ENCODE results near the gene CACNG4.

The CACNG4 gene

DNA sequence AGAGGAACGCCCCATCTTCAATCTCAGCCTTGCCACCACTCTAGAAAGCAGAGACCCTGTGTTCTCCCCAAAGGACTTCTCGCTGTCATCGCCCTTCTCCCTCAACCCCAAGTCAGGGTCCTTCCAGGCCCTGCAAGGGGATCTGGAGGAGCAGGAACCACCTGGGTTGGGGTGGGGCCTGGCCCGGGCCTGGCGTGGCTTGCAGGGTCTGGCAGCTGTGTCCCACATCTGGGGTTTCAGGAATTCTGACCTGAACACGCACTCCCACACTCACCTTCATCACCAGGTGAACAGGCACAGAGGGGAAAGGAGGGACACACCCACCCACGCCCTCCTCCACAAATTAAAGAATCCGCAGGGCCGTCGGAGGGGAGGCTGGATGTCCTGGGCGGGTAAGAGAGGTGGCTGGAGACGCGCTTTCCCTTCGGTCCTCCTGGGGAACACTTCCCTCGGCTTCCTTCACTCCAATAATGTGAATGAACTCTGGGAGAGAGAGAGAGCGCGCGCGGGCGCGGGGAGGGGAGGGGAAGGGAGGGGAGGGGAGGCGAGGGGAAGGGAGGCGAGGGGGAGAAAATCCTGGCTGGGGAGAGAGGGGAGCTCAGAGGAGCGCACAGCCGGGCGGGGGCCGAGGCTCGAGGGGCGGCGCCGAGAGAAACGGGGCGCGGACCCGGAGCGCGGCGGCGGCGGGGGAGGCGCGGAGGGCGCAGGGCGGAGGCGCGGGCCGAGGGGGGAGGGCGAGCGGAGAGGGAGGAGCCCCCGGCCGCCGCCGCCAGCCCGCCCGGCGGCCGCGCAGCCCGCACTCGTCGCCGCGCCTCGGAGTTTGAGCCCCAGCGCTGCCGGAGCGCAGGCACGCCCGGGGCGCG is at the start of gene CACNG4:
Gene CACNG4, plus strand, starts transcription at position 799 of the 863 bp plus-strand sequence. CDS start 205 bp downstream, outside the sequence.
- no peak for DNase-seq

DNA sequence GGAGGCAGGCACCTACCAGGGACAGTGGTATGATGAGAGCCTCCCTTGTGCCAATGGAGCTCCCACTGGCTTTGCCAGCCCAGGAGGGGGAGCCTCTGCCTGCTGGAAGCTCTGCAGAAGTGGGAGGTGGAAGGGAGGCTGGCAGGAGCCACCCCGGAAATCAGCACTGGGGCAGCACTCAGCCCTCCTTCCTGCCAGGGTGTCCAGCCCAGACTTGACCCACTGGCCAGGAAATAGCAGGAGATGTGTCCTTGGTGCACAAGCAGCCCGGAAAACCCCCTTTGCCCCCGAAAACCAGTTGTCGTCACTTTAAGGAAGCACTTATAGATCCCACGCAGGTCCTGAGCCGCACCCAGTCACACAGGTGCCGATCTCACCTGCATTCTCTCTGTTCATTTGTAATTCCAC is 49.3 kb upstream of the CACNG4 start:
- no peak for DNase-seq

DNA sequence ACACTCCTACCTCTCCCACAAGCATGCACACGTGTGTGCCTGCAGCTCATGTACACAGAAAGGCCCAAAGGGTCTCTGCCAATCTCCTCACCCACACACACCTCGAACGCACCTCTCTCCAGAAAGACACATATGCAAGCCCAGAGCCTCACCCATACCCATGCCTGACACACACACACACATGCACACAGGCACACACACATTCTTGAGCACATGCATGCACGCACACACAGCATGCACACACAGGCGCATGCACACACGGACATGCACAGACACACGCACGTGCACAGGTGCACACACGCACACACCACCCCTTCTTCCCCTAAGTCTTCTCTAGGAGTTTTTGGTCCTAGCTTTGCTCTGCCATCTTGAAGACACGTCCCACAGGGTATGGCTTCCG is 48.7 kb upstream of the CACNG4 start:
- no peak for DNase-seq

DNA sequence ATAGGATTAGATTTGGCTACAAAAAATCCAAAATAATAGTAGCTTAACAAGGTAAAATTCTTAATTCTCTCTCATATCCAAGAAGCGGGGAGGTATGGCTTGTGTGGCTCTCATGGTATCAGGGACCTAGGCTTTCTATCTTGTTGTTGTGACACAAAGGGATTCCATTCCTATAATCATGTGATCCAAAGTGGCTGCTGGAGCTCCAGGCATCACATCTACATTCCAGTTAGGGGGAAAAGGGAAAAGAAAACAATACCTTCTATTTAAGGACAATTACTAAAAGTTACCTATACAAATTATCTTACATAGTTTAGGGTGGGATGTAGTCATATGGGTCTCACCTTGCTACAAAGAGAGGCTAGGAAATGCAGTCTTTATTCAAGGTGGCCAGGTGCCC is 47.6 kb upstream of the CACNG4 start:
- DNase-seq, result no peak

DNA sequence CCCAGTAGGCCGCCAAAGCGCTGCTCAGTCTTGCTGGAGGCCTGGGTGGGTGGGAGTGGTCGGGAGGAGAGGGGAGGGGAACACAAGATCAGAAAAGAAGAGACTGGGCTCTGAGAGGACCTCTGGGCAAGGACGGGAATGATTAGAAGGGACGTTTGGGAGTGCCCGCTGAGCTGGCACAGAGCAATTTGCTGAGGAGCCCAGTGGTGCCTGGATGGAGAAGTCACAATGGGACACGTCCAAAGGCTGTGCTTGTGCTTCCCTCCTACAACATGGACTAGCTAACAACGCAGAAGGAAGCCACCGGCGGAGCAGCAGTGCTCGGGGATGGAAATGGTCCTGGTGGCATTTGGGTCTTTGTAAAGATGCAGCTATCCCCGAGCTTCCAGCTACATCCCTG is 45.6 kb upstream of the CACNG4 start:
- no peak for DNase-seq

DNA sequence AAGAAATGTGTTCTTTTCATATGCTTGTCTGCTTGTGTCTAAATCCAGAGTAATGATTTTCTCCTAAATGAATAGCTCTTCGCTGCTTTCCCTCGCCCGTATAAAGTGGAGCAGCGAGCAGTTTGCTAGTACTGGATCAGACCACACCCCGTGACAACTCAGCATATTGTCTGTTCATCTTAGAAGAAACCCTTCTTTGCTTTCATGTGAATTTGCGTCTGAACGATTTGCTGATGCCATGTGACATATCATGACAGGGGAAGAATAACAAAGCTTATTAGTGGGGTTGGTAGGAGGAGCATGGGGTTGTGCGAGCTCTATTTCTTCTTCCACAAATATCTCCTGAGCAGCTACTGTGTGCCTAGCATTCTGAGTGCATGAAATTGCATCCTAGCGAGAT is 44.1 kb upstream of the CACNG4 start:
- DNase-seq, result no peak

DNA sequence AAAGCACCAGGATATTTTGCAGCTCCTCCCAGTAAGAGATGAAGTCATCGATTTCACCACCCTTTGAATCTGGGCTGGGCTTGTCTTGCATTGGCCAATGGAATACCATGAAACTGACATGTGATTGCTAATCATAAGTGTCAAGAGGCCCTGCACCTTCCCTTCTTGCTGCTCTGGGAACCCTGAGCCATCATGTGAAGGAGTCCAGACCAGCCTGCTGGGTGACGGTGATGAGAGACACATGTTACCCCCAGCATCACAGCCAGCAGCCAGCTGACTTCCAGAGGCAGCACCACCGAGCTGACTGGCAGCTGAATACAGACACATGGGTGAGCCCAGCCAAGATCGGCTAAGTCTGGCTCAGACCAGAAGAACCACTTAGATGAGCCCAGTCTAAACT is 43.6 kb upstream of the CACNG4 start:
- no peak for DNase-seq

DNA sequence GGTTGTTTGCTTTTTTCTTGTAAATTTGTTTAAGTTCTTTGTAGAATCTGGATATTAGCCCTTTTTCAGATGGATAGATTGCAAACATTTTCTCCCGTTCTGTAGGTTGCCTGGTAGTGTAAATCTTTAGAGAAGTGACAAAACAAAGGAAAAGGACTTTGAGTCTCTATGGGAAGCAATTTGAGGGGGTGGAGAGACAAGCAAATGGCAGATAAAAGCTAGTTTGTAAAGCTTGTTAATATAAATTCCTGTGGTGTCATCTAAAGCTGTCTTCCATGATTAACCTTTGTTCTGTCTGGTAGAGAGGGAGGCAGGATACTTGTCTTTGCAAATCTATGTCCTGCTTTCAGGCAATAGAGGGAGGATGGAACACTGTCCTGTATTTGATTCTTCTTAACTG is 40.6 kb upstream of the CACNG4 start:
- DNase-seq, result no peak

DNA sequence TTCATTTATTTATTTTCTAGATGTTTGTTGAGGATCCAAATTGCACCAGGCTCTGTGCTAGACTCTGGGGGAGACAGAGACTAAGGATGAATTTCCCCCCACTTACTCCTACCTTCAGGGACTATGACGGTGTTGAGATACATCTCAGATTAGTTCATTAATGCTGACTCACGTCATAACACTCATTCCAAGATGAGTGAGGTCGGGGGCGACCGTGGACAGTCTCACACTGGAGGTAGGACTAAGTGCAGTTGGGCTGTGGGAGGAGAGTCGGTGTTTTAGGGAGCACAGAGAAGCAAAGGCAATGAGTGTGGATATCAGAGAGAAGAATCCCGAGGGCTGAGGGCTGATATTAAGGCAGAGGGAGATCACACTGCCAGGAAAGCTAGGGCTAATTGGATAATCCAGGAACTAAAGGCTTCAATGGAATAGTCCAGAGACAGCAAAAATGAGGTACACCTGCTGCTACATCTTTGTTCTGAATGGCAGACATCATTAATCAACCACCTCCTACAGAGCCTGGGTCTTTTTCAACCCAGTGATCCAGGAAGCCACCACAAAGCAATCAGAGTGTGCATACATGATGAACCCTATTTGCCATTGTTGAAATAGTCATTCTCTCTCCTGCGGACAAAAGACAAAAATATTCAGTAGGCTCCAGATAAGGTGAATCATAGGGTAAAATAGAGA is 38.6 kb upstream of the CACNG4 start:
- DNase-seq, result no peak

DNA sequence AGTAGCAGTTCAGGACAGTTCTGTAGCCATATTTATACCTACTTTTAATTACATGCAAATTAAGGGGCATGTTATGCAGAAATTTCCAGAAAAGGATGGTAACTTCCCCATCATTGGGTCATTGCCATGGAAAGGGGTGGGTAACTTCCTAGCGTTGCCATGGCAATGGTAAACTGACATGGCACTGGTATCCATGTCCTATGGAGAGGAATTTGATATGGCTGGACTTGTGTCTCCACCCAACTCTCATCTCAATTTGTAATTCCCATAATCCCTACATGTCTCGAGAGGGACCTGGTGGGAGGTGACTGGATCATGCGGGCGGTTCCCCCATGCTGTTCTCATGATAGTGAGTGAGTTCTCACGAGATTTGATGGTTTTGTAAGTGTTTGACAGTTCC is 35.6 kb upstream of the CACNG4 start:
- no peak for DNase-seq

DNA sequence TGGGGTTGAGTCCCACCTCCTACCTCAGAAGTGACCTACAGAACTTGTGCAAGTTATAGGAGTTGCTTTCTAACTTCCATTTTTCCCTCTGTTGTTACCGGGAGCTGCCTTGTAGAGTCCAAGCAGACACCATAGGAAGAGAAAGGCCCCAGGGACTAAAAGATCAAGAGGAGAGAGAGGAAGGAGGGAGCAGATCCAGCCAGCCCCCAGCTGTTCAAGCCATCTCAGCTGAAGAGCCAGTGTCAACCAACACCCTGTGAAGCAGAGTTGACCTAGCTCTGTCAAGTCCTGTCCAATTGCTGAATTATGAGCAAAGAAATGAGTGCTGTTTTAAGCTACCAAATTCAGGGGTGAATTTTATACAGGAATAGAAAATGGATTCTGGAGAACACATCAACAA is 34.9 kb upstream of the CACNG4 start:
- no peak for DNase-seq

DNA sequence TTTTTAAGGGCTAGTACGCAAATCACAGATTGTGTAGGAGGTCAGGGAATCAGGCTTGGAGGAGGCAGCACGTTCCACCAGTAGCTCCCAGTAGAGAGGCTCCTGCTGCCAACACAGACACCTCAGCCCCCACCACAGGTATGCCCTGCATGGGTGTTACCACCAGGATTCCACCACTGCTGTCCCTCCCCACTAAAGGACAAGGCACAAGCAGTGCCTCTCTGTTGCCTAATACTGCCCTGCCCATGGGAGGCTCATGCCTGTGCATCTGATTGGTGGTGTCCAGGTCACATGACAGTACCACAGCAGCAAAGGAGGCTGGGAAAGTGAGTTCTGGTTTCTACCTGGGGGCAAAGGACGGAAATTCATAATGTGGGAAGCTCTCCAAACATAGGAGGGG is 33.6 kb upstream of the CACNG4 start:
- DNase-seq, result no peak

DNA sequence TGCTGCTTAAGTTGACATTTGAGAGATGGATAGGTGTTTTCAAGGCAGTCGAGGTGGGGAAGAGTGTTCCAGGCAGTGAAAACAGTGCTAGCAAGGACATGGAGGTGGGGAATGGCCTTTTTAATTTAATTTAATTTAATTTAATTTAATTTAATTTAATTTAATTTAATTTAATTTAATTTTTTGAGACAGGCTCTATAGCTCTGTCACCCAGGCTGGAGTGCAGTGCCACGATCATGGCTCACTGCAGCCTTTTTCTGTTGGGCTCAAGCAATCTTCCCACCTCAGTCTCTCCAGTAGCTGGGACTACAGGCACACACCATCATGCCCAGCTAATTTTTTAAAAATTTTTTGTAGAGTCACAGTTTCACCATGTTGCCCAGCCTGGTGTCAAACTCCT is 32.2 kb upstream of the CACNG4 start:
- DNase-seq, result no peak

DNA sequence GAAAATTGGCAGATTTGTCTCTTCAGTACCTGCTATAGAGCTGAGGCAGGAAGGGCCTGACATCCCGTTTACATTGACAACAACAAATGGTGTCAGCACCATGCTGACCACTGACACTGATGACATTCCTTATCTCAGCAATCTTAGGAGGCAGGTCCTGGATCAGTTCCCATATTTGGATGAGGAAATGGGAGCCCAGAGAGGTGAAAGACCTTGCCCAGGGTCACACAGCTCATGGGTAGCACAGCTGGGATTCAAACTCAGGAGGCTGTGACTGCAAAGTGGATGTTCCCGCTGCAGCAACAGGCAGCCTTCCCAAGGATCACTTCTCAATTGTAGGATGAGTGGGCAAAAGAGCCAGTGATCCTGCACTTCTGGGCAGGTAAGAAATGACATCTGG is 30.5 kb upstream of the CACNG4 start:
- DNase-seq, result no peak

DNA sequence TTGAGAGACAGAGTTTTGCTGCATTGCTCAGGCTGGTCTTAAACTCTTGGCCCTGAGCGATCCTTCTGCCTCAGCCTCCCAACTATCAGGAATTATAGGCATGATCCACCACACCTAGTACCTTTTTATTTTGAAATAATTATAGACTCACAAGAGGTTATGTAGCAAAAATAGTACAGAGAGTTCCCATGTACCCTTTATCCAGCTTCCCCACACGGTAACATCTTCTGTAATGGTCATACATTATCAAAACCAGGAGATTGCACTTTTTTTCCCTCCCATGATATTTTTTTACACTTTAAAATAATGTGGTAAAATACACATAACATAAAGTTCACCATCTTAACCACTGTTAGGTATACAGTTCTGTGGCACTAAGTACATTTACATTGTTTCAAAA is 28.8 kb upstream of the CACNG4 start:
- no peak for DNase-seq

DNA sequence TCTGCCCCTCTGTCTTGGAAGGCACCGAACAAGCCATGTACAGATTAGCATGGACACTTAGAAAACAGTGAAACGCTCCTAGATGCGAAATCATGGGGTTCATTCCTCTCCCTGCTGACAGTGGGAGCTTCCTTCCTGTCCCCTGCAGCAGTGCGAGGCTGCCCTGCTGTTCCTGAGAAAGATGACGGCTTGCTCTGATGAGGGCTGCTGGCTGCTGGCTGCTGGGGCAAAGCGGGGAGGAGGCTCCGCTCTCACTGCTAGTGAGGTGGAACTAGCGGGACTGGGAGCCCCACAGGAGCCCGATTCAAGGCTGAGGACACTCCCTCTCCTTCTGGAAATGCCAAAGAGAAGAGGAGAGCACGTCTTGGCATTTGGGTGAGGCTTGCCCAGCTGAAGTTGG is 25.9 kb upstream of the CACNG4 start:
- DNase-seq, result no peak

DNA sequence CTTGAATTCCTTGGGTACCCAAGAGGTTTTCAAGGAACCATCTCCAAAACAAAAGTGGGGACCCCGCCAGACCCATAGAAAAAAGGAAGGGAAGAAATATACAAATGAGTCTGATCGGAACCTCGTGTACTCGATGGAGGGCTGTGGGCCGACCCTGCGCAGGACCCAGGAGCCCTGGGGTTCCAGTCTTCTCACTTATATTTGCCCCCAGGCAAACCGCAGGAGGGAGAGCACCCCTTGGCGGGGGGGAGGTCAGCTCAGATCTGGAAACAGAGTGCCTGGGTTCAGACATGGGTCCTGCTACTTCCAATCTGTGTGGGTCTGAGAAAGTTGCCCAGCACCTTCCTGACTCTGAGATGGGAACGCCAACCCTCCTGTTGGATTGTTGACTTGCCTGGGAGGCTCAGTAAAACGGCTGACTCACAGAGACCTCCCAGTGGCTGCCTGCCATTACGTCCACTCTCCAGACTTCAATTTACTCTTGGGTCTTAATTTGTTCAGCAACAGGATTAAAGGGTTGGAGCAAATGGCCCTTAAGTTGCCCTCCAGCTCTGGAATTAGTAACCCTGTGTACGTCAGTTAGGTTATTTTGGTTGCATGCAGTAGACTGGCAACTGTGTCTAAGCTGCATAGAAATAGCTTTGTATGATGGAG is 24.9 kb upstream of the CACNG4 start:
- DNase-seq, result no peak

DNA sequence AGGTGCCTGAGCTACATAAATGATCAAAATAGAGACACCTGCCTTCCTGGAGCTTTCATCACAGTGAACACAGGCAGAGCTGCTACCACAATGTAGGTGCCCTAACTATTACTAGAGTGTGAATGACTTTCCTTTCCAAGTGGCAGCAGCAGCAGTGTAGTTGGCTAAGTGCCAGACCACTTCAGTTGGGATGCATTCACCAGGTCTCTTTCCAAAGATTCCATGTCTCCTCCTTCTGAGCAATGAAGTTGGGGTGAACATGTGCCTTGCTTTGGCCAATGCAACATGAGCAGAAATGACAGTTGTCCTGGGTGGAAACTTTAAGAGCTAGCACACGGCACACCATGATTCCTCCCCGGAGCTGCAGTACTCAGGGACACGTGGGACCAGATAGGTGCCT is 23.3 kb upstream of the CACNG4 start:
- DNase-seq, result no peak

DNA sequence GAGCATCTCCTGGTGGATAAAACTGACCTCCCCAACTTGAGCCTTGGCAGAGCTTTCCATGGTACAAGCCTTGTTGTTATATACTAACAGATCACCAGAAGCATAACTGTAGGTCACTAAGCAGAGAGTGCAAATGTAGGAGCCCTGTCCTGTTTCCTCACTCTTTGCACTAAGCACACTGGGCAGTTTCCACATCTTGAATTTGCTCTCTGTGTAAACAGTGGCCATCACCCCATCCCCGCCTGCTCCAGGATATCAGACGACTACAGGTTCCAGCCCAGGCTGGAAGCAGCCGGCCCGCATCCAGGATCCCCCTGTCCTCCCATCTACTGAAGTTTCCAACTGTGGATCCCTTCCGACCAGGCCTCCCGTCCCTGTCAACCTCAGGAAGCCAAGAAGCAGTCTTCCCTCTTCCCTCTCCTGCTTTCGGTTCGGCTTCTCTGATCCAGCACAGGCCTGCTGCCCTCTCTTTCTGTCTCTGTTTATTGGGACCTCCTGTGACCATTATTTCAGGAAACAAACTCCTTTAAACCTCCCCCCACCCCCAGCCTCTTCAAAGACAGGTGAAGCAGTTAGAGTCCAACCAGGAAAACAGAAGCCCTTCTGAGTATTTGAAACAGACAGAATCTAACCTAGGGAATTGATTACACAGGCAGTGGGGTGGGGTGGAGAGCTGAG is 22.6 kb upstream of the CACNG4 start:
- no peak for DNase-seq

DNA sequence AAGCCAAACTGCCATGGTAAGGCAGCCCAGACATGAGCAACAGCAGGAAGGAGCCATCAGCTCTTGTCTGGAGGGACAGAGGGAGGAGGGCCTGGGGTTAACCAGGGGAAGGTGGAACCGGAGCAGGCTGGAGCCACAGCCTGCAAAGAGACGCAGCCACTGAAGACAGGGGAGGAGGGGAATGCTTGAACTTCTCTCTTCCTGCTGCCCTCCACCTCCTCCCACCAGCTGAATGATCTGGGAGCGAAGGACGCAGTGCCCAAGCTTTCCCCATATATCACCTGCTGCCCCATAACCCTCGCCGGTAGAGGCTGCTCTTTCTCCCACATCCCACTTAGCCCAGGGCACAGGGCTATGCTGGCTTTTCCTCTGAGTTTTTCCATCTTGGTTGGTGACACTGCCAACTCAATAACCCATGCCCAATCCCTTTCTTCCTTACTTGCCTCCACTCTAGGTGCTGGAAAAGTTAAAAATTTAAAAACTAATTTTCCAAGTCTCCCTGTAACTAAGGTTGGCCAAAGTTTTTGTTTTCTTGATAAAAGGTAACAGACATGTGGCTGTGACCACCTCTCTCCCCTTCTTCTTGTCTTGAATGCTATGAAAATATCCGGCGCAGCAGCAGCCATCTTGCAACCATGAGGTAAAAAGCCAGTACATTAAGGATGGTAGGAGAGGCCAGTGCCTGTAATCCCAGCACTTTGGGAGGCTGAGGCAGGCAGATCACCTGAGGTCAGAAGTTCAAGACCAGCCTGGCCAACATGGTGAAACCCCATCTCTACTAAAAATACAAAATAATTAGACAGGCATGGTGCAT is 21.8 kb upstream of the CACNG4 start:
- no peak for DNase-seq

DNA sequence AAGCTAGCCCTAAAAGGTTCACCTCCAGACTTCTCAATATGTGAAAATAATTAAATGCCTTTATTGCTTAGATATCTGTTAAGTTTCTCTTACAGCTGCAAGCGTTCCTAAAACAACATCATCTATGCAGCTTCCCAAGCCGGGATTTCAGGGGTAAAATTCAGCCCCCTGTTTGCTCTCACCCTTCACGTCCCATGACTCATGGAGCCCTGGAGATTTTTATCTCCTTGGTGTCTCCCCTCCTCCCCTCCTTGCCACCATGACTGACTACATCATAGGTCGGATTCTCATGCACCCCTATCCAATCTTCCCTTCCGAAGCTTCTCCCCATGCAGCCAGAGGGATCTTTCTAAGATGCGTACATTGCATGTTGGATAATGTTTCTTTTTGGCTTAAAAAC is 21.0 kb upstream of the CACNG4 start:
- DNase-seq, result no peak

DNA sequence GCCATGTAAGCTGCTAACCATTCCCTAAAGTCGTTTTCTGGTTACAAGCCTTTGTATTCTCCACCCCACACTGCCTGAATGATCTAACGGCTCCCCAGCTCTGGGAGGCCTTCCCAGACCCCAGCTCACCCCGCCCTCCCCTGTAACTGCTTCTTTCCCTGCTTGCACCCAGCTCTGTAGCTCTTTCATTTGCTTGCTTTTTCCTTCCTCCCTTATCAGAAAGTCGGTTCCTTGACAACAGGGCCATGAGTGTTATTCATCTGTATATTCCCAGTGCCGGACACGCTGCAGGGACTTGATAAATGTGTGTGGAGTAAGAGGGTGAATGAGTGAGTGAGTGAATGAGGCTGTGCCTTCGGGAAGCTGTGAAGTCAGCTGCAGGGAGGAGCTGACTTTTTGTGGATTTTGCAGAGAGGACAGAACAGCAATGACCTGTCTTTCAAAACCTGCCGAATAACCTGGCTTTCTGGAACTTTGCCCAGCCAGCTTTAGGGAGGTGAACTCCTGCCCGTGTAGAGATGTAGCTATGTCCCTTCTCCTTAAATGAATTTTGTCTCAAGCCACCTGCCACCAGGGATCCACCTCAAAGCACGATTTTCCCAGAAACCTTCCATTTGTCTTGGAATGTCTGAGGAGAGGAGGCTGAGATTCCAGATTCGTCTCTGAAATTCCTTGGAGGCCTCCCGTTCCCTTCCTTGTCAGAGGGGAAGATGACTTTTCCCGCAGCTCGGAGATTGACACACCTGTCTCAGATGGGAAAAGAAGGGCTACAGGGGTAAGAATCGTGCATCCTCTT is 20.0 kb upstream of the CACNG4 start:
- DNase-seq, result no peak

All from SHP77 (cell line).